Activated B cell treated with CpG ODN at 0.5 μM for 24 hours (primary cell): ENCODE data around the gene FBRS. TPM values are rescaled to one million over a fixed set of nuclear protein-coding genes. Genes with fewer than 3 reads are reported as not detected.

ENCODE experiments used
- ATAC-seq: fragments of 200-7000 bp; cut with Tn5 transposase; one replicate; pipeline ENCODE4 v1.10.0; 2021; ENCODE audit warnings: low read depth, mild to moderate bottlenecking, moderate library complexity
- CTCF ChIA-PET: fragments of 350-600 bp; sonication (Branson Sonifier 250); formaldehyde crosslinking; loops from one replicate; lab custom pipeline; 2021; ENCODE audit warnings: antibody characterized with exemption; lab: Charles Lee
- POLR2A ChIA-PET: fragments of 350-600 bp; sonication (Branson Sonifier 250); formaldehyde crosslinking; loops from one replicate; lab custom pipeline; 2021; ENCODE audit warnings: antibody characterized with exemption; lab: Charles Lee
- DNase-seq: peaks from one replicate; pipeline ENCODE4 v3.0.0; 2022
- H3K27ac Mint-ChIP-seq: one replicate; pipeline ENCODE4 v1.8.0; 2020; ENCODE audit warnings: mixed read lengths
- H3K27me3 Mint-ChIP-seq: one replicate; pipeline ENCODE4 v1.8.0; 2021; ENCODE audit warnings: mixed read lengths
- H3K36me3 Mint-ChIP-seq: one replicate; pipeline ENCODE4 v1.8.0; 2021; ENCODE audit warnings: low read depth, mixed read lengths
- H3K4me1 Mint-ChIP-seq: one replicate; pipeline ENCODE4 v1.8.0; 2021; ENCODE audit warnings: mixed read lengths
- H3K4me3 Mint-ChIP-seq: one replicate; pipeline ENCODE4 v1.8.0; 2020; ENCODE audit warnings: mild to moderate bottlenecking, mixed read lengths
- H3K9me3 Mint-ChIP-seq: one replicate; pipeline ENCODE4 v1.8.0; 2020; ENCODE audit warnings: mixed read lengths
- CTCF ChIP-seq: fragments of 200-600 bp; IDR thresholded peaks from one replicate; pipeline ENCODE4 v1.8.0; 2022; ENCODE audit warnings: antibody characterized with exemption, mild to moderate bottlenecking
- intact Hi-C: fragments of 100-400 bp; cut with micrococcal nuclease; formaldehyde crosslinking; loops from one replicate; pipeline ENCODE4 v1.15.1; 2024
- total RNA-seq: library from RNA; stranded (reverse); gene quantifications from 2 replicates; pipeline ENCODE4 v1.2.3, GENCODE V29; 2022

Gene FBRS
- total RNA-seq, 1 donor from 2014 or later, result 204 TPM

- intact Hi-C loops, result loop anchor here (1.0 kb wide), 1 partner anchor 185 kb away; the partner anchor contains the start of gene DCTPP1
Measured at GRCh38 chr16:30615358-30616091, 42.7 kb upstream of the FBRS start.

GRCh38 chr16:30619202-30619601 lies 39.0 kb upstream of the FBRS start:
- POLR2A ChIA-PET, result interaction anchor here (0.7 to 1.0 kb wide), 2 partner anchors 10 to 35 kb away, joined by 3 read pairs; no protein-coding TSS in a partner anchor
- intact Hi-C loops, result no loop called here
- Mint-ChIP-seq H3K4me3 (no peak overlapping the region), H3K36me3 (no peaks in the 10 kb centered on the region), H3K27ac (no peak overlapping the region), H3K4me1 (peaks cover under 1% of the 10 kb centered on the region), H3K27me3 (peaks cover 3% of the 10 kb centered on the region), H3K9me3 (no peaks in the 10 kb centered on the region)
- CTCF ChIA-PET, result interaction anchor here (1.6 kb wide), 1 partner anchor 9 kb away, joined by 6 read pairs; no protein-coding TSS in a partner anchor
- no peak for ATAC-seq
- no peak for DNase-seq
- no peak for TF ChIP-seq CTCF

More at GRCh38 chr16:30615358-30616091, 42.7 kb upstream of the FBRS start:
- ChIA-PET POLR2A (interaction anchor here (0.8 kb wide), 1 partner anchor 43 kb away, joined by 4 read pairs; the partner anchor contains the start of gene FBRS), CTCF (interaction anchor here (0.5 to 1.6 kb wide), 8 partner anchors 9 to 220 kb away, joined by 3 to 6 read pairs (median 4); partner anchors contain the start of genes DCTPP1 and ZNF48)
- TF ChIP-seq CTCF, result no peak
- no peak overlapping the region for H3K27ac Mint-ChIP-seq
- DNase-seq, result peak; percentile 44
- no peak overlapping the region for H3K4me3 Mint-ChIP-seq
- ATAC-seq, result peak; percentile 85
- no peaks in the 10 kb centered on the region for H3K9me3 Mint-ChIP-seq
- H3K27me3 Mint-ChIP-seq, result no peaks in the 10 kb centered on the region
- H3K36me3 Mint-ChIP-seq, result no peaks in the 10 kb centered on the region
- H3K4me1 Mint-ChIP-seq, result peaks cover 8% of the 10 kb centered on the region

- no peak for TF ChIP-seq CTCF
- CTCF ChIA-PET, result interaction anchor here (1.6 kb wide), 1 partner anchor 9 kb away, joined by 6 read pairs; no protein-coding TSS in a partner anchor
Measured at GRCh38 chr16:30619638-30620037, 38.6 kb upstream of the FBRS start.

GRCh38 chr16:30620169-30620568 lies 38.1 kb upstream of the FBRS start:
- ChIA-PET POLR2A (interaction anchor here (0.5 to 0.6 kb wide), 3 partner anchors 14 to 74 kb away, joined by 3 to 9 read pairs (median 4); no protein-coding TSS in a partner anchor), CTCF (interaction anchor here (1.6 kb wide), 1 partner anchor 9 kb away, joined by 6 read pairs; no protein-coding TSS in a partner anchor)
- Mint-ChIP-seq H3K4me3 (no peak overlapping the region), H3K36me3 (no peaks in the 10 kb centered on the region), H3K27me3 (peaks cover 3% of the 10 kb centered on the region), H3K27ac (no peak overlapping the region), H3K9me3 (no peaks in the 10 kb centered on the region), H3K4me1 (no peaks in the 10 kb centered on the region)
- intact Hi-C loops, result no loop called here
- ATAC-seq, result no peak
- no peak for DNase-seq
- no peak for TF ChIP-seq CTCF

More at GRCh38 chr16:30619638-30620037, 38.6 kb upstream of the FBRS start:
- POLR2A ChIA-PET, result interaction anchor here (0.6 to 1.0 kb wide), 3 partner anchors 10 to 35 kb away, joined by 3 read pairs; no protein-coding TSS in a partner anchor
- Mint-ChIP-seq H3K27me3 (peaks cover 3% of the 10 kb centered on the region), H3K4me1 (no peaks in the 10 kb centered on the region), H3K9me3 (no peaks in the 10 kb centered on the region), H3K4me3 (no peak overlapping the region), H3K36me3 (no peaks in the 10 kb centered on the region), H3K27ac (no peak overlapping the region)
- ATAC-seq (no peak), DNase-seq (no peak)
- intact Hi-C loops, result no loop called here

GRCh38 chr16:30621765-30622164 lies 36.5 kb upstream of the FBRS start:
- H3K4me3 Mint-ChIP-seq, result no peak overlapping the region
- no peak overlapping the region for H3K27ac Mint-ChIP-seq
- POLR2A ChIA-PET, result interaction anchor here (0.6 kb wide), 1 partner anchor 107 kb away, joined by 5 read pairs; no protein-coding TSS in a partner anchor
- intact Hi-C loops, result no loop called here
- CTCF ChIA-PET, result no interaction called here
- DNase-seq, result no peak
- H3K27me3 Mint-ChIP-seq, result peaks cover 3% of the 10 kb centered on the region
- H3K36me3 Mint-ChIP-seq, result no peaks in the 10 kb centered on the region
- no peaks in the 10 kb centered on the region for H3K4me1 Mint-ChIP-seq
- no peak for TF ChIP-seq CTCF
- ATAC-seq, result no peak
- no peaks in the 10 kb centered on the region for H3K9me3 Mint-ChIP-seq
